HG03135 (cell line): ENCODE data around the gene CDPF1.
"Not testable (repeated sequence)": the region's sequence is repeated elsewhere in the genome, so short reads cannot be mapped to it uniquely, and the experiment has no call there.

Source experiments
- ATAC-seq: cut with Tn5 transposase; IDR thresholded peaks from one replicate; pipeline ENCODE4 v1.9.1; 2021; ENCODE audit warnings: mild to moderate bottlenecking, moderate library complexity; ENCODE audit not compliant: unreplicated experiment

Gene CDPF1

GRCh38 chr22:46281866-46282678 is 32.0 kb upstream of the CDPF1 start:
- ATAC-seq: no peak

- ATAC-seq: no peak
Observed at GRCh38 chr22:46280999-46281623, 31.0 kb upstream of the CDPF1 start.

GRCh38 chr22:46280063-46280817 is 30.1 kb upstream of the CDPF1 start:
- ATAC-seq: no peak

- no peak for ATAC-seq
Observed at GRCh38 chr22:46278656-46279645, 28.9 kb upstream of the CDPF1 start.

- ATAC-seq: no peak
Observed at GRCh38 chr22:46276563-46276962, 26.5 kb upstream of the CDPF1 start.

- ATAC-seq: no peak
Observed at GRCh38 chr22:46275455-46276122, 25.5 kb upstream of the CDPF1 start.

- ATAC-seq: no peak
Observed at GRCh38 chr22:46274381-46274780, 24.3 kb upstream of the CDPF1 start.

GRCh38 chr22:46273432-46274148 is 23.5 kb upstream of the CDPF1 start:
- ATAC-seq: no peak

- ATAC-seq: no peak
Observed at GRCh38 chr22:46272762-46273431, 22.8 kb upstream of the CDPF1 start.

- no peak for ATAC-seq
Observed at GRCh38 chr22:46272196-46272595, 22.1 kb upstream of the CDPF1 start.

- no peak for ATAC-seq
Observed at GRCh38 chr22:46269564-46269963, 19.5 kb upstream of the CDPF1 start.

GRCh38 chr22:46267431-46268279 is 17.6 kb upstream of the CDPF1 start, which contains the start of gene TTC38:
Gene TTC38, plus strand, starts transcription at chr22:46268008. Its CDS starts 32 bp downstream, at chr22:46268040.
- no peak for ATAC-seq

- ATAC-seq: not testable (repeated sequence)
Observed at GRCh38 chr22:46265627-46266026, 15.5 kb upstream of the CDPF1 start.

GRCh38 chr22:46264520-46264919 is 14.4 kb upstream of the CDPF1 start:
- not testable (repeated sequence) for ATAC-seq

- no peak for ATAC-seq
Observed at GRCh38 chr22:46263216-46263590, 13.1 kb upstream of the CDPF1 start, which contains the start of gene PKDREJ. Gene PKDREJ, minus strand, starts transcription at chr22:46263343. Its CDS starts 21 bp downstream, at chr22:46263322.

GRCh38 chr22:46262449-46263215 is 12.5 kb upstream of the CDPF1 start:
- ATAC-seq: no peak

GRCh38 chr22:46260038-46260437 is 9.9 kb upstream of the CDPF1 start:
- ATAC-seq: no peak
